Astrocyte (in vitro differentiated cells and primary cell): ENCODE measurements around the gene GABBR2. TPM values are rescaled to one million over a fixed set of nuclear protein-coding genes. Genes with fewer than 3 reads are reported as not detected.

Experiments used
- DNase-seq: peaks from one replicate; pipeline ENCODE4 v3.0.0-alpha.2; 2010; ENCODE audit warnings: low read depth
- FAIRE-seq: peaks from 2 replicates; lab custom pipeline; 2011; peaks lifted over from hg19 to GRCh38; lab: Jason Lieb, UNC
- H2AFZ ChIP-seq: 2 replicates; pipeline ENCODE4 v1.6.0; 2012; ENCODE audit warnings: low read depth, low read length, inconsistent platforms
- H3K27ac ChIP-seq: 2 replicates; pipeline ENCODE4 v1.5.1; 2011; ENCODE audit warnings: low read depth, low read length, inconsistent platforms
- H3K27me3 ChIP-seq: 2 replicates; pipeline ENCODE4 v1.6.0; 2011; ENCODE audit warnings: low read length, inconsistent platforms; ENCODE audit not compliant: insufficient read depth
- H3K36me3 ChIP-seq: 2 replicates; pipeline ENCODE4 v1.5.1; 2011; ENCODE audit warnings: low read length, inconsistent platforms; ENCODE audit not compliant: insufficient read depth
- H3K4me1 ChIP-seq: 2 replicates; pipeline ENCODE4 v1.5.1; 2011; ENCODE audit warnings: low read length, inconsistent platforms; ENCODE audit not compliant: insufficient read depth
- H3K4me2 ChIP-seq: 2 replicates; pipeline ENCODE4 v1.6.0; 2012; ENCODE audit warnings: low read length, inconsistent platforms
- H3K4me3 ChIP-seq: 2 replicates; pipeline ENCODE4 v1.5.1; 2011; ENCODE audit warnings: low read depth, mild to moderate bottlenecking, low read length, inconsistent platforms; ENCODE audit not compliant: insufficient read depth
- H3K79me2 ChIP-seq: 2 replicates; pipeline ENCODE4 v1.6.0; 2012; ENCODE audit warnings: mild to moderate bottlenecking, low read length, inconsistent platforms; ENCODE audit not compliant: insufficient read depth
- H3K9ac ChIP-seq: 2 replicates; pipeline ENCODE4 v1.6.0; 2012; ENCODE audit warnings: mild to moderate bottlenecking, low read length, inconsistent platforms
- H3K9me3 ChIP-seq: 2 replicates; pipeline ENCODE4 v1.5.1; 2012; ENCODE audit warnings: low read depth, mild to moderate bottlenecking, low read length, inconsistent platforms; ENCODE audit not compliant: insufficient read depth
- H4K20me1 ChIP-seq: 2 replicates; pipeline ENCODE4 v1.6.0; 2012; ENCODE audit warnings: low read length, inconsistent platforms; ENCODE audit not compliant: insufficient read depth
- H3K27ac Mint-ChIP-seq: one replicate; pipeline ENCODE4 v1.8.0; 2021; ENCODE audit warnings: mild to moderate bottlenecking, mixed read lengths; ENCODE audit not compliant: unreplicated experiment
- H3K27me3 Mint-ChIP-seq: one replicate; pipeline ENCODE4 v1.8.0; 2021; ENCODE audit warnings: low read depth, mixed read lengths; ENCODE audit not compliant: unreplicated experiment
- H3K36me3 Mint-ChIP-seq: one replicate; pipeline ENCODE4 v1.8.0; 2021; ENCODE audit warnings: low read depth, mixed read lengths; ENCODE audit not compliant: unreplicated experiment
- H3K4me1 Mint-ChIP-seq: one replicate; pipeline ENCODE4 v1.8.0; 2021; ENCODE audit warnings: low read depth, mixed read lengths; ENCODE audit not compliant: unreplicated experiment
- H3K4me3 Mint-ChIP-seq: one replicate; pipeline ENCODE4 v1.8.0; 2021; ENCODE audit warnings: mild to moderate bottlenecking, moderate library complexity, mixed read lengths; ENCODE audit not compliant: unreplicated experiment
- H3K9me3 Mint-ChIP-seq: one replicate; pipeline ENCODE4 v1.8.0; 2021; ENCODE audit warnings: mild to moderate bottlenecking, mixed read lengths; ENCODE audit not compliant: unreplicated experiment
- CTCF ChIP-seq: IDR thresholded peaks from 2 replicates; pipeline ENCODE4 v1.5.1; 2011; ENCODE audit warnings: low read depth, mild to moderate bottlenecking, inconsistent platforms, low read length, moderate library complexity; ENCODE audit not compliant: insufficient read depth
- EZH2 ChIP-seq: IDR thresholded peaks from 2 replicates; pipeline ENCODE4 v1.6.1; 2012; ENCODE audit warnings: mild to moderate bottlenecking, low read length, inconsistent platforms; ENCODE audit not compliant: insufficient read depth
- total RNA-seq: library from RNA; stranded (reverse); gene quantifications from 2 replicates; pipeline ENCODE4 v1.2.1, GENCODE V29; 2021

The GABBR2 gene
- total RNA-seq, 1 donor from 2014 or later, result 2.0 TPM

GRCh38 chr9:98625728-98626127 is 83.0 kb downstream of the GABBR2 start:
- DNase-seq (no peak), FAIRE-seq (no peak)
- Histone ChIP-seq H3K9me3 (no peaks in the 10 kb centered on the region), H3K36me3 (no peaks in the 10 kb centered on the region), H3K4me1 (peaks cover 6% of the 10 kb centered on the region), H3K4me2 (no peak overlapping the region), H3K27me3 (peaks cover 11% of the 10 kb centered on the region), H3K9ac (no peak overlapping the region), H2AFZ (no peak overlapping the region), H3K27ac (no peak overlapping the region), H3K79me2 (no peaks in the 10 kb centered on the region), H4K20me1 (no peaks in the 10 kb centered on the region), H3K4me3 (no peak overlapping the region)
- Mint-ChIP-seq H3K27me3 (peaks cover 25% of the 10 kb centered on the region), H3K4me1 (peaks cover 9% of the 10 kb centered on the region), H3K4me3 (no peak overlapping the region), H3K27ac (no peak overlapping the region), H3K36me3 (no peaks in the 10 kb centered on the region), H3K9me3 (no peaks in the 10 kb centered on the region)
- TF ChIP-seq EZH2 (no peak), CTCF (no peak)

GRCh38 chr9:98619788-98620187 is 88.9 kb downstream of the GABBR2 start:
- TF ChIP-seq CTCF (no peak), EZH2 (no peak)
- H3K27ac ChIP-seq, result no peak overlapping the region
- Mint-ChIP-seq H3K27ac (no peak overlapping the region), H3K27me3 (peaks cover 53% of the 10 kb centered on the region), H3K9me3 (peaks cover 4% of the 10 kb centered on the region), H3K4me3 (no peak overlapping the region), H3K36me3 (no peaks in the 10 kb centered on the region), H3K4me1 (no peaks in the 10 kb centered on the region)
- H3K79me2 ChIP-seq, result no peaks in the 10 kb centered on the region
- DNase-seq (no peak), FAIRE-seq (no peak)
- no peak overlapping the region for H2AFZ ChIP-seq
- H4K20me1 ChIP-seq, result no peaks in the 10 kb centered on the region
- H3K27me3 ChIP-seq, result peaks cover 14% of the 10 kb centered on the region
- no peak overlapping the region for H3K4me2 ChIP-seq
- H3K4me1 ChIP-seq, result no peaks in the 10 kb centered on the region
- no peak overlapping the region for H3K9ac ChIP-seq
- no peaks in the 10 kb centered on the region for H3K9me3 ChIP-seq
- H3K36me3 ChIP-seq, result no peaks in the 10 kb centered on the region
- H3K4me3 ChIP-seq, result no peak overlapping the region

GRCh38 chr9:98615633-98616032 is 93.1 kb downstream of the GABBR2 start:
- no peak for FAIRE-seq
- DNase-seq, result no peak
- TF ChIP-seq EZH2 (no peak), CTCF (no peak)

More at GRCh38 chr9:98615633-98616032, 93.1 kb downstream of the GABBR2 start:
- Histone ChIP-seq H4K20me1 (no peaks in the 10 kb centered on the region), H2AFZ (no peak overlapping the region), H3K27me3 (peaks cover 12% of the 10 kb centered on the region), H3K9ac (no peak overlapping the region), H3K4me2 (no peak overlapping the region), H3K27ac (no peak overlapping the region), H3K9me3 (no peaks in the 10 kb centered on the region), H3K4me3 (no peak overlapping the region), H3K4me1 (no peaks in the 10 kb centered on the region), H3K36me3 (no peaks in the 10 kb centered on the region), H3K79me2 (no peaks in the 10 kb centered on the region)
- Mint-ChIP-seq H3K4me3 (no peak overlapping the region), H3K4me1 (peaks cover 5% of the 10 kb centered on the region), H3K27ac (no peak overlapping the region), H3K36me3 (no peaks in the 10 kb centered on the region), H3K9me3 (peaks cover 4% of the 10 kb centered on the region), H3K27me3 (peaks cover 44% of the 10 kb centered on the region)
